Lower leg skin (tissue), 4 donors: ENCODE data around the gene TXNDC15. TPM values are rescaled to one million over a fixed set of nuclear protein-coding genes. Genes with fewer than 3 reads are reported as not detected.

Source experiments
- DNase-seq, 2 donors: peaks; one replicate each; pipeline ENCODE4 v3.0.0-alpha.2; 2019; ENCODE audit warnings: low spot score in 2 of 2
- H3K4me3 ChIP-seq: fragments of 200-600 bp; sonication (generic); 2 replicates; pipeline ENCODE4 v1.5.1; 2017; ENCODE audit warnings: mild to moderate bottlenecking, low read depth; ENCODE audit not compliant: poor library complexity, severe bottlenecking
- CTCF ChIP-seq, 3 donors: fragments of 450-650 bp; IDR thresholded peaks; one replicate each; pipeline ENCODE4 v1.5.1; 2016; ENCODE audit warnings: antibody characterized with exemption in 3 of 3, mild to moderate bottlenecking in 3 of 3, moderate library complexity in 2 of 3
- POLR2A ChIP-seq, 2 donors: fragments of 450-650 bp; IDR thresholded peaks; one replicate each; pipeline ENCODE4 v1.6.1; 2016 to 2017; ENCODE audit warnings: antibody characterized with exemption in 2 of 2, mild to moderate bottlenecking in 1 of 2, moderate library complexity in 1 of 2
- WGBS, 2 donors: methylation state at CpG; one replicate each; pipeline ENCODE4 v1.1.5; 2018; 5-methylcytosine and 5-hydroxymethylcytosine counted together
- intact Hi-C: fragments of 100-400 bp; cut with DNase I; formaldehyde crosslinking; loops from one replicate; pipeline ENCODE4 v1.15.0; 2023; ENCODE audit warnings: low total_unique reads
- total RNA-seq, 4 donors: library from RNA; depleted of rRNA; stranded (reverse); fragments of >200 nt; gene quantifications; one replicate each; pipeline ENCODE4 v1.1.0, GENCODE V29; 2016

Gene TXNDC15
- total RNA-seq, 4 donors from 2014 or later, result 32.4 to 71.7 (median 49.7) TPM

- DNase-seq, result no peak
- H3K4me3 ChIP-seq, result no peak overlapping the region
- intact Hi-C loops, result no loop called here
- TF ChIP-seq CTCF (IDR thresholded peaks at IDR 0.05) (no peak), POLR2A (IDR thresholded peaks at IDR 0.05) (no peak)
- WGBS, 2 donors, result 70 to 83% methylated on average over 6 of the region's 6 CpGs
These were observed 63.9 kb downstream of the TXNDC15 start for GRCh38 chr5:134938030-134938429.

- TF ChIP-seq CTCF (IDR thresholded peaks at IDR 0.05) (no peak), POLR2A (IDR thresholded peaks at IDR 0.05) (no peak)
- no peak overlapping the region for H3K4me3 ChIP-seq
- 93 to 100% methylated on average over 1 of the region's 1 CpG for WGBS, 2 donors
- DNase-seq, result no peak
- intact Hi-C loops, result no loop called here
These were observed 65.3 kb downstream of the TXNDC15 start for GRCh38 chr5:134939500-134939899.

- TF ChIP-seq CTCF (IDR thresholded peaks at IDR 0.05) (no peak), POLR2A (IDR thresholded peaks at IDR 0.05) (no peak)
- WGBS, 2 donors, result 81 to 85% methylated on average over 1 of the region's 1 CpG
- intact Hi-C loops, result no loop called here
- H3K4me3 ChIP-seq, result no peak overlapping the region
- DNase-seq, result no peak
These were observed 69.4 kb downstream of the TXNDC15 start for GRCh38 chr5:134943547-134943946.

- intact Hi-C loops, result no loop called here
- no peak for DNase-seq
- TF ChIP-seq CTCF (IDR thresholded peaks at IDR 0.05) (no peak), POLR2A (IDR thresholded peaks at IDR 0.05) (no peak)
- WGBS, 2 donors, result 57 to 69% methylated on average over 1 of the region's 1 CpG
- no peak overlapping the region for H3K4me3 ChIP-seq
These were observed 70.5 kb downstream of the TXNDC15 start for GRCh38 chr5:134944630-134945029.

GRCh38 chr5:134945041-134945440 lies 70.9 kb downstream of the TXNDC15 start:
- no peak overlapping the region for H3K4me3 ChIP-seq
- no peak for DNase-seq
- 79% methylated on average over 2 of the region's 2 CpGs for WGBS, 2 donors
- TF ChIP-seq POLR2A (IDR thresholded peaks at IDR 0.05) (no peak), CTCF (IDR thresholded peaks at IDR 0.05) (no peak)
- intact Hi-C loops, result no loop called here

GRCh38 chr5:134948911-134949310 lies 74.7 kb downstream of the TXNDC15 start:
- no peak for TF ChIP-seq POLR2A (IDR thresholded peaks at IDR 0.05)
- no peak for TF ChIP-seq CTCF (IDR thresholded peaks at IDR 0.05)
- no peak for DNase-seq
- H3K4me3 ChIP-seq, result no peak overlapping the region
- intact Hi-C loops, result no loop called here
- whole genome bisulfite sequencing, 2 donors, result 44 to 51% methylated on average over 5 of the region's 5 CpGs
